ENCODE results near the gene ARHGEF38. TPM values are rescaled to one million over a fixed set of nuclear protein-coding genes. Genes with fewer than 3 reads are reported as not detected.
A peak's percentile ranks its signal among the peaks of the same experiment; 100 is the strongest.

ARHGEF38 gene
- total and polyA plus RNA-seq, 4 donors = 0.03 to 0.92 (median 0.37) TPM

- TF ChIP-seq GABPA (IDR thresholded peaks at IDR 0.05 in 1 of 2, conservative IDR thresholded peaks at IDR 0.05 in 1 of 2) (no peak), ZBTB33 (IDR thresholded peaks at IDR 0.05) (no peak), FOXA2 (IDR thresholded peaks at IDR 0.05) (no peak), HNF4A (conservative IDR thresholded peaks at IDR 0.05) (no peak), EGR1 (IDR thresholded peaks at IDR 0.05; ENCODE audit: low read depth in 2 of 2) (no peak), YY1 (IDR thresholded peaks at IDR 0.05) (no peak), MAX (IDR thresholded peaks at IDR 0.05) (no peak)
Observed at GRCh38 chr4:105714071-105714521, 161.7 kb downstream of the ARHGEF38 start (continued).

DNA sequence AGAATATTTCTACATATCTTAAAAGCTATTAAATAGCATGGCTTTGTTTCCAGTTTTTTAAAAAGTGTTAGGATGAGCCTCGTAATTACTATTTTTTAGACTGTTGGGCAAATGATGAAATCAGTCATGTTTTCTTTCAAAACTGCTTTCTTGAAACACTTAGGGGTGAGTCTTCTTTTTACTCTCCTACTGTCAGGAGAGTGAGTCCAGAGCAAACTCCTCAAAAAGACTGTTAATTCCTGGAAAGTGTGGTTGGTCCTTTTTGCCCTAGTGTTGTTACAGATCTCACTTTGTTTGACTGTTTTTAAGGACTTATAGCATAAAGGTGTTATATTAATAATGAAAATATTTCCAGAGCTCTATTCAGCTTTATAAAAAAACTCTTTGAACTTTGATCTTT lies 162.5 kb downstream of the ARHGEF38 start:
- Histone ChIP-seq H3K4me3 (ENCODE audit: low read depth in 1 of 3, low read length in 3 of 3) (no peak overlapping the region), H3K9ac (ENCODE audit: low read depth in 1 of 2, low read length in 2 of 2) (no peak overlapping the region), H3K27me3 (ENCODE audit: control insufficient read depth in 4 of 4, insufficient read depth in 4 of 4, low read length in 3 of 4) (no peaks in the 10 kb centered on the region), H3K27ac (ENCODE audit: low read depth in 1 of 2, low read length in 2 of 2) (no peak overlapping the region), H3K4me1 (ENCODE audit: control insufficient read depth in 4 of 4, insufficient read depth in 4 of 4, low read length in 3 of 4) (peaks cover 0 to 11% (median 8%) of the 10 kb centered on the region in 4 donors), H3K36me3 (ENCODE audit: control insufficient read depth in 4 of 4, insufficient read depth in 3 of 4, low read depth in 1 of 4, low read length in 3 of 4) (peaks cover 0 to 7% (median under 1%) of the 10 kb centered on the region in 4 donors), H3K9me3 (ENCODE audit: control insufficient read depth in 4 of 4, low read length in 3 of 4) (no peaks in the 10 kb centered on the region)
- DNase-seq (ENCODE audit: low spot score) = no peak
- WGBS = 82% methylated on average over 1 of the region's 1 CpG
- TF ChIP-seq GABPA (IDR thresholded peaks at IDR 0.05 in 1 of 2, conservative IDR thresholded peaks at IDR 0.05 in 1 of 2) (no peak), FOXA1 (IDR thresholded peaks at IDR 0.05) (no peak), NR2F2 (IDR thresholded peaks at IDR 0.05) (no peak), HNF4G (IDR thresholded peaks at IDR 0.05) (no peak), REST (IDR thresholded peaks at IDR 0.05) (no peak)

- DNase-seq (ENCODE audit: low spot score) = no peak
- no peaks in the 10 kb centered on the region for H3K27me3 ChIP-seq (ENCODE audit: control insufficient read depth in 4 of 4, insufficient read depth in 4 of 4, low read length in 3 of 4)
- H3K27ac ChIP-seq (ENCODE audit: low read depth in 1 of 2, low read length in 2 of 2) = no peak overlapping the region
- peaks cover 0 to 7% (median under 1%) of the 10 kb centered on the region in 4 donors for H3K36me3 ChIP-seq (ENCODE audit: control insufficient read depth in 4 of 4, insufficient read depth in 3 of 4, low read depth in 1 of 4, low read length in 3 of 4)
- peaks cover 0 to 11% (median 8%) of the 10 kb centered on the region in 4 donors for H3K4me1 ChIP-seq (ENCODE audit: control insufficient read depth in 4 of 4, insufficient read depth in 4 of 4, low read length in 3 of 4)
- TF ChIP-seq ZBTB33 (IDR thresholded peaks at IDR 0.05) (no peak), RAD21 (IDR thresholded peaks at IDR 0.05) (peak; percentile 74 to 80)
- TF ChIP-seq, protein P1, sequence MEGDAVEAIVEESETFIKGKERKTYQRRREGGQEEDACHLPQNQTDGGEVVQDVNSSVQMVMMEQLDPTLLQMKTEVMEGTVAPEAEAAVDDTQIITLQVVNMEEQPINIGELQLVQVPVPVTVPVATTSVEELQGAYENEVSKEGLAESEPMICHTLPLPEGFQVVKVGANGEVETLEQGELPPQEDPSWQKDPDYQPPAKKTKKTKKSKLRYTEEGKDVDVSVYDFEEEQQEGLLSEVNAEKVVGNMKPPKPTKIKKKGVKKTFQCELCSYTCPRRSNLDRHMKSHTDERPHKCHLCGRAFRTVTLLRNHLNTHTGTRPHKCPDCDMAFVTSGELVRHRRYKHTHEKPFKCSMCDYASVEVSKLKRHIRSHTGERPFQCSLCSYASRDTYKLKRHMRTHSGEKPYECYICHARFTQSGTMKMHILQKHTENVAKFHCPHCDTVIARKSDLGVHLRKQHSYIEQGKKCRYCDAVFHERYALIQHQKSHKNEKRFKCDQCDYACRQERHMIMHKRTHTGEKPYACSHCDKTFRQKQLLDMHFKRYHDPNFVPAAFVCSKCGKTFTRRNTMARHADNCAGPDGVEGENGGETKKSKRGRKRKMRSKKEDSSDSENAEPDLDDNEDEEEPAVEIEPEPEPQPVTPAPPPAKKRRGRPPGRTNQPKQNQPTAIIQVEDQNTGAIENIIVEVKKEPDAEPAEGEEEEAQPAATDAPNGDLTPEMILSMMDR (IDR thresholded peaks at IDR 0.05; ENCODE audit: low read depth, low read length, missing input control) = peak; percentile 35
- WGBS = 46% methylated on average over 4 of the region's 4 CpGs
- H3K9me3 ChIP-seq (ENCODE audit: control insufficient read depth in 4 of 4, low read length in 3 of 4) = no peaks in the 10 kb centered on the region
- no peak overlapping the region for H3K4me3 ChIP-seq (ENCODE audit: low read depth in 1 of 3, low read length in 3 of 3)
- no peak overlapping the region for H3K9ac ChIP-seq (ENCODE audit: low read depth in 1 of 2, low read length in 2 of 2)
Observed at GRCh38 chr4:105715692-105716278, 163.4 kb downstream of the ARHGEF38 start.

All from liver (tissue), 9 donors.